ENCODE results near the gene MYO18B. TPM values are rescaled to one million over a fixed set of nuclear protein-coding genes. Genes with fewer than 3 reads are reported as not detected.

The MYO18B gene
- total RNA-seq, 4 donors from 2014 or later, result under 0.01 to 0.50 (median 0.13) TPM

DNA sequence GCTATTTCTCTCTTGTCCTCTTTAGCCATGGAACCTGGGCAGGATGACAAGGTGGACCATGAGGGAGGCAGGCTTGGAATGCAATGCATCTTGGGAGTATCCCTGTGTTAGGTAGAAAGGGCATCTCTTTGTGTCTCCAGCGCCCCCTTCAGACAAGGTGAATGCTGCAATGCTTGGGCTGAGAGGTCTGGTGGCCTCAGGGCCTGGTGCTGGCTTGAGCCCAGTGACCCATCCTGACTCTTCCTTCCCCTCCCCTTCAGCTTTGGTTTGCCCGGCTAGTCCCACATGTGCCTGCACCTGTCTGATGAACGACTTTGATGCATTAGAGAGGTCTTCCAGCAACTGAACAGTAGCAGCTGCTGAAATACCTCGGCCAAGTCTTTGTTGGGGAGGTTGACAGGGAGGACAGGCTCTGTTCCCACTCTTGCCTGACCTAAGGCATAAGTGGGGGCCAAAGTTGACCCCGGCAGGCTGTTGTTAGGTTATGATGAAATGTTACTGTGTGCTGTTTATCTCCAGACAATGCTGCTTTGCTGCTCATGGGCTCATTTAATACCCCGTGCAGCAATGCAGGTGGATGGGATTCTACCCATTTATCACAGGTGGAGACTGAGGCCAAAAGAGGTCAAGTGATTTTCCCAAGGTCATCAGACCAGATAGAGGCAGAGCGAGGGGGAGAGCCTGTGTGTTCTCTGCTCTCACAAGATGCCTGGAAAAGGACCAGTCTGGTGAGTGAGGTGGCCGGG lies 22.5 kb downstream of the MYO18B start:
- no peak overlapping the region for H3K4me3 ChIP-seq
- H3K4me1 ChIP-seq, result peaks cover 0 to 7% (median 0%) of the 10 kb centered on the region in 4 donors
- intact Hi-C loops (cut with DNase I), result no loop called here
- peaks cover 0 to 21% (median 12%) of the 10 kb centered on the region in 4 donors for H3K9me3 ChIP-seq
- no peak for DNase-seq (ENCODE audit: extremely low spot score)
- TF ChIP-seq POLR2A (IDR thresholded peaks at IDR 0.05; ENCODE audit: low read depth), result no peak
- no peak for TF ChIP-seq EP300 (IDR thresholded peaks at IDR 0.05)
- TF ChIP-seq, protein P1, sequence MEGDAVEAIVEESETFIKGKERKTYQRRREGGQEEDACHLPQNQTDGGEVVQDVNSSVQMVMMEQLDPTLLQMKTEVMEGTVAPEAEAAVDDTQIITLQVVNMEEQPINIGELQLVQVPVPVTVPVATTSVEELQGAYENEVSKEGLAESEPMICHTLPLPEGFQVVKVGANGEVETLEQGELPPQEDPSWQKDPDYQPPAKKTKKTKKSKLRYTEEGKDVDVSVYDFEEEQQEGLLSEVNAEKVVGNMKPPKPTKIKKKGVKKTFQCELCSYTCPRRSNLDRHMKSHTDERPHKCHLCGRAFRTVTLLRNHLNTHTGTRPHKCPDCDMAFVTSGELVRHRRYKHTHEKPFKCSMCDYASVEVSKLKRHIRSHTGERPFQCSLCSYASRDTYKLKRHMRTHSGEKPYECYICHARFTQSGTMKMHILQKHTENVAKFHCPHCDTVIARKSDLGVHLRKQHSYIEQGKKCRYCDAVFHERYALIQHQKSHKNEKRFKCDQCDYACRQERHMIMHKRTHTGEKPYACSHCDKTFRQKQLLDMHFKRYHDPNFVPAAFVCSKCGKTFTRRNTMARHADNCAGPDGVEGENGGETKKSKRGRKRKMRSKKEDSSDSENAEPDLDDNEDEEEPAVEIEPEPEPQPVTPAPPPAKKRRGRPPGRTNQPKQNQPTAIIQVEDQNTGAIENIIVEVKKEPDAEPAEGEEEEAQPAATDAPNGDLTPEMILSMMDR (IDR thresholded peaks at IDR 0.05), result no peak
- no peak for TF ChIP-seq POLR2AphosphoS5 (IDR thresholded peaks at IDR 0.05)
- 64% methylated on average over 8 of the region's 8 CpGs for WGBS
- peaks cover 0 to 28% (median 0%) of the 10 kb centered on the region in 4 donors for H3K27me3 ChIP-seq
- H3K27ac ChIP-seq (replicated peaks in 1 of 4), result no peak overlapping the region
- H3K36me3 ChIP-seq, result peaks cover 0 to 27% (median 0%) of the 10 kb centered on the region in 4 donors

DNA sequence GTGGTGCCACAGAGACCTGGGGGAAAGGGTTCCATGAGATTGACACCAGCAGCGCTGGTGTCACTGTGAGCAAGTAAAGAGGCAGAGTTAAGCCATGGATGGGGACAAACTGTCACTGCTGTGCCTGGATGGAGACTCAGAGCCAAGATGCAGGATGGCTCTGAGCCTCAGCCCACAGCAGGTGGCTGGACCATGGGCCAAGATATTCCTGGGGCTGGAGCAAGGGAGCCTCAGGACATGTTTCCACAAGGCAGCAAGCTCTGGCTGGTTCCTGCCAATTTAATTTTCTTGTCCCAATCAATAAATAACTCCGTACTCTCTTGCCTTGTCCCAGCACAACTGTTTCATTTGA lies 23.0 kb downstream of the MYO18B start:
- WGBS, result 88% methylated on average over 2 of the region's 2 CpGs
- H3K27ac ChIP-seq (replicated peaks in 1 of 4), result no peak overlapping the region

DNA sequence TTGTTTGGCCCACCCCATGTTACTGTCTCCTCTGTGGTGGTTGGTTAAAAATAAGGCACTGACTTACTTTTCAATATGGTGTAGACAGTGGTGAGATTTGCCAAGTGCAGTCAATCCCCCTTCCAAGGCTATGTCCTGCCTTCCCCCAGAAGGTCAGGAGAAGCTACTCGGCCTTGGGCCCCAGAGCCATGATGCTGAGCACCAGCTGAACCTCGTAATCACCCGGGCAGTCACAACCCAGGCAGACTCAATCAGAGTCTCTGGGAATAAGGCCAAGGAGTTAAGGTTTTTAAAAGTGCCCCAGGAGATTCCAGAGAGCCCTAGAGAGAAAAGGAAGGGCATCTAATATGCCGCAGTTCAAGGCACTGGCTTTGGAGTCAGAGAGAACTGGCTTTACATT lies 23.8 kb downstream of the MYO18B start:
- WGBS, result 90% methylated on average over 2 of the region's 4 CpGs
- Histone ChIP-seq H3K27me3 (peaks cover 0 to 29% (median 0%) of the 10 kb centered on the region in 4 donors), H3K9me3 (peaks cover 0 to 21% (median 12%) of the 10 kb centered on the region in 4 donors), H3K36me3 (peaks cover 0 to 36% (median 0%) of the 10 kb centered on the region in 4 donors), H3K4me1 (no peaks in the 10 kb centered on the region), H3K27ac (replicated peaks in 1 of 4) (no peak overlapping the region), H3K4me3 (no peak overlapping the region)
- intact Hi-C loops (cut with DNase I), result no loop called here
- no peak for DNase-seq (ENCODE audit: extremely low spot score)
- TF ChIP-seq EP300 (IDR thresholded peaks at IDR 0.05) (no peak), POLR2AphosphoS5 (IDR thresholded peaks at IDR 0.05) (no peak), POLR2A (IDR thresholded peaks at IDR 0.05; ENCODE audit: low read depth) (no peak)
- TF ChIP-seq, protein P1 (IDR thresholded peaks at IDR 0.05), result no peak

More for the DNA sequence above, 23.0 kb downstream of the MYO18B start:
- H3K27me3 ChIP-seq, result peaks cover 0 to 29% (median 0%) of the 10 kb centered on the region in 4 donors
- no peak for DNase-seq (ENCODE audit: extremely low spot score)
- no peak overlapping the region for H3K4me3 ChIP-seq
- intact Hi-C loops (cut with DNase I), result no loop called here
- H3K4me1 ChIP-seq, result peaks cover 0 to 3% (median 0%) of the 10 kb centered on the region in 4 donors
- no peak for TF ChIP-seq EP300 (IDR thresholded peaks at IDR 0.05)
- no peak for TF ChIP-seq POLR2A (IDR thresholded peaks at IDR 0.05; ENCODE audit: low read depth)
- TF ChIP-seq, protein P1 (IDR thresholded peaks at IDR 0.05), result no peak
- no peak for TF ChIP-seq POLR2AphosphoS5 (IDR thresholded peaks at IDR 0.05)
- peaks cover 0 to 33% (median 0%) of the 10 kb centered on the region in 4 donors for H3K36me3 ChIP-seq
- H3K9me3 ChIP-seq, result peaks cover 0 to 21% (median 12%) of the 10 kb centered on the region in 4 donors

DNA sequence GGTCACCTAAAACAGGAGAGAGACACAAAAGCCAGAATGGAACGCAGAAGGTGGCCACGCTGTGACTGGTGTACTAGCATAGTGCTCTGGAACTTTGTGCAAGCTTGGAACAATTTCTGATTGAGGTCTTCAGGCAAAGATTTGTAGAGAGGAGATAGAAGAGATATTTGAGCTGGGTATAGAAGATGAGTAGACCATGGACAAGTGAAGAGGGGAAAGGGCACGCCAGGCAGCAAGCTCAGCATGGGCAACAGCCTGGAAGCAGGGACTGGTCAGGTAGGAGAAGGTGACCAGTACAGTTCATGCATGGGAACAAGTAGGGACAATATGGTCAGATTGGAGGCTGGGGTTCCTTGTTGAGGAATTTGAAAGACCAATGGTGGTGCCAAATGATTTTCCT lies 24.4 kb downstream of the MYO18B start:
- Histone ChIP-seq H3K4me3 (no peak overlapping the region), H3K9me3 (peaks cover 0 to 21% (median 12%) of the 10 kb centered on the region in 4 donors), H3K27ac (replicated peaks in 1 of 4) (no peak overlapping the region), H3K36me3 (peaks cover 0 to 39% (median 0%) of the 10 kb centered on the region in 4 donors), H3K27me3 (peaks cover 0 to 29% (median 0%) of the 10 kb centered on the region in 4 donors), H3K4me1 (no peaks in the 10 kb centered on the region)
- no peak for DNase-seq (ENCODE audit: extremely low spot score)
- TF ChIP-seq EP300 (IDR thresholded peaks at IDR 0.05) (no peak), POLR2AphosphoS5 (IDR thresholded peaks at IDR 0.05) (no peak), POLR2A (IDR thresholded peaks at IDR 0.05; ENCODE audit: low read depth) (no peak)
- TF ChIP-seq, protein P1 (IDR thresholded peaks at IDR 0.05), result no peak
- intact Hi-C loops (cut with DNase I), result no loop called here
- WGBS, result 94% methylated on average over 3 of the region's 3 CpGs

All from esophagus muscularis mucosa (tissue), 4 donors.